ENCODE results near the gene P2RY13.

P2RY13 gene

DNA sequence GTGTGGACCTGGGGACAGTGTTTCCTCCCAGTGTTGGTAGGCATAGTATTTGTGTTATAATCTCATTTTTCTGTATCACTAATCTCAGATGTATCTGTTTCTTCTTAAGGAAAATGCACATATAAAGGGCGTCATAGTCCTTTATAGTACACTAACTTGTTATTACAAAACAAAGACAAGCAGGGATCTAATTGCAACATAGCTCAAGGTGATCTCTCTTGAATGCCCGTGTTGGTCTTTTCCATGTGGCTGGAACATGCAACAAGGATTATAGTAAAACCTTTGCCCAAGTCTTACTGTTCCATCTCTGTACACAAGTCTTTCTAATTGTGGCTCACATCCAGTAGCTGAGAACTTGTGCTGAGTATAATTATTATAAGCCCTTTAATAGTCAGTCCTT lies 9.2 kb downstream of the P2RY13 start:
- no peak for DNase-seq

DNA sequence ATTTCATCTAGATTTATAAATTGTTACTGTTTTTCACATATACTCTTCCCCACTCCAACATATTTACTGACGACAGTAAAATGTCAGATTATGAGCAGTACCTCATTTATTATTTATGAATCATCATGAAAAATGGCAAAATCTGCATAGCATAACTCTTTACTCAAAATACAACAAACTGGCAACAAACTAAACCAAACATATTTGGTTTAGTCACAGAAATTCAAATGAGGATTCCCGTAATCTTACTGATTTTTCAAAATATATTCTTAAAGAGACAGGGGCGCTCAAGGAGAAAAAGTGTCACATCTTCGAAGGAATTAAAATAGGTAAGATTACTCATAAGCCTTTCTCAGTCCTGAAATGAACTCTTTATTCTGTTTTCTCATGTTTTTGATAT lies 9.7 kb downstream of the P2RY13 start:
- peak; percentile 64 for DNase-seq

DNA sequence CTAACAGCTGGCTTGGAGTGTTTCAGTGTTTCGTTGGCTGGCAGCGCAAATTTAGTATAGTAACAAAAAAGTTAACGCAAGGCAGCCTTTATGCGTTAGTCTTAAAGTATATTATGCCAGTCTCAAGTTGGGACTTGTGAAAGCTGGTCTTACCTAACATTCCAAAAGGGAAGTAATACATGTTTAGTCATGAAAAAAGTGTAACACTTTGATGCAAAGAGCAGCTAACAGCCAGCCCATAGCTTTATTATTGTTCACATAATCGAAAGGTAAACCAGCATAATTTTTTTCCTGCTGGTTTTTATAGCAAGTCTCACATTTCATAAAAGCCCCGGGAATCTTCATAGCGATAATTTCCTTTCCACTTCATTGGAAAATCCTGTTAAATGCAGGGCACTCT lies 10.4 kb downstream of the P2RY13 start:
- no peak for DNase-seq

DNA sequence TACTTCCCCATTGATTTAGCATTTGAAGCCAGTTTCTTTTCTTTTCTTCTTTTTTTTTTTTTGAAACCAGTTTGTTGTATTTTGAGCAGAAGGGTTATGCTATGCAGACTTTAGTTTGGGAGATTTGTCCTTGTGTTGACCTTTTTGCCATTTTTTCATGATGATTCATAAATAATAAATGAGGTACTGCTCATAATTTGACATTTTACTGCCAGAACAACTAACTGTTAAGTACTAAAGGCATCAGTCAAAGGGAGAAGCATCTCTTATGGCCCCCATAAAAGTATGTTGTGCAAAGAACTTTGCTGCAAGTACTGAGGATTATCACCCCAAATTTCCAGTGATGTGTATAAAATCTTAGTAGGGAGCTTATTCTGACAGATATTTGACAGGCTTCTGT lies 11.0 kb downstream of the P2RY13 start:
- DNase-seq, result peak; percentile 79

DNA sequence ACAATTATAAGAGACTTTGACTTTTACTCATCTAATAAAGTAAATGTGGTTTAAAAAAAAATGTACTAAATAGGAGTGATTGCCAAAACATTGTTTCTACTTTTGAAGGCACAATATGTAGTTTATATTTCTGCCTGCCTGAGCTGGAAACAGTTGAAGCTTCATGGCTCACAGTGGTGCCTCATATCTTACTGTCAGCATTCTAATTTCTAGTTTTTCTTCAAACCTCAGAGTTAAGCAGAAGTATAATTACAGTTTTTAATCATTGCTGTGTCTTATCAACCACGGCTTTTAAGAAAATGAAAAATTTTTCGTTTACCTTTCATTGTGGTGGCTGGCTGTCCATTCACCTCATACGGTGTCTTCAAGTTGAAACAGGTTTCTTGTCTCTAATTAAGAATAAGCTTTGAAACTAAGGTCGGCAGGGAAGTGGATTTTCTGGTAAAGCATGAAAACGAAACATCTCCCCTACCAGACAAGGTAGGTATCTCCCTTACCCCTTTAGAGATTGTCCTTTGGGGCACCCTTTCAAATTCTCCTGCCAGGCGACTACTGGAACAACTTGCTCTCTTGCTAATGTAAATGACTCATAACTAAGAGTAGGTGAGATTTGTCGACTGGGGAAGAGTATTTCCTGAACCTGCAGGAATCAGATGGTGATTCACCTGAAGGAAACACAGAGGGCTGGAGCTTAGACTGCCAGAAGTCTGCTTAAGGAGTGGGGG lies 12.9 kb downstream of the P2RY13 start, which contains the start of gene GPR87:
GPR87 (minus strand) TSS at position 554 of the 725 bp plus-strand sequence. CDS start 16,720 bp downstream, outside the sequence.
- DNase-seq, result no peak

DNA sequence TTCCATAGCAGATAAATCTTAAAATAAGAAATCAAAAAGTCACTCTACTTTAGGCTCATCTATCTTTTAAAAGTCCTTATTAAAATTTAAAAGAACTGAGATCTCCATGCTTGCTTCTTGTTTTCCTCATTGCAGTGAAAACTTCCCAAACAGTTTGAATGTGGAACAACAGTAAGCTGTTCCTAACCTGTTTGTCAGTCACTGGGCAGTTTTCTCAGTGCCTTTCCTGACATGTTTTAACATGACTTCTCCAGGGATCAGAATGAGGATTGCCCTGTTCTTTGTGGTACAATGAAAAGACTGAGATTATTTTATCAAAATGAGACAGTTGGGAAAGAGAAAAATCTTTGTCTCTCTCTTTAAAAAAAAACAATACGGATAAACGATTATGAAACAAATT lies 13.5 kb downstream of the P2RY13 start:
- no peak for DNase-seq

DNA sequence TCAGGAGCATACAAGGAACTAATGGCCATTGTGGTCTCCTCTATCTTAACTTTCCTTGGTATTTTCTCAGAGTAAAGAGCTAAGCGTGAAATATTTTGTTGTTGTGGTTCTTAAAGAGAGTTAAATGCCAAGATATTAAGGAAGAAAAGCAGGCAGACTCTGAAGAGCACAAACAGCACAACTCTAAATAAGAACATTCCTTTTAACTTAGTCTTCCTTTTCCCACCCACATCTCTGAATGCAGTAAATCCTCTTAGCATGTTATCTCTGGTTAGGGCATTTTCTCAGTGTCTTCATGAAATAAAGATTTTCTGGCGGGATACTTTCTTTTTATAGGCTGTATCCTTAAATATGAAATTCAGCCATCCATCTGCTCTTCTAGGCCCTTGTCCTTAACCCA lies 14.2 kb downstream of the P2RY13 start:
- peak; percentile 48 for DNase-seq

DNA sequence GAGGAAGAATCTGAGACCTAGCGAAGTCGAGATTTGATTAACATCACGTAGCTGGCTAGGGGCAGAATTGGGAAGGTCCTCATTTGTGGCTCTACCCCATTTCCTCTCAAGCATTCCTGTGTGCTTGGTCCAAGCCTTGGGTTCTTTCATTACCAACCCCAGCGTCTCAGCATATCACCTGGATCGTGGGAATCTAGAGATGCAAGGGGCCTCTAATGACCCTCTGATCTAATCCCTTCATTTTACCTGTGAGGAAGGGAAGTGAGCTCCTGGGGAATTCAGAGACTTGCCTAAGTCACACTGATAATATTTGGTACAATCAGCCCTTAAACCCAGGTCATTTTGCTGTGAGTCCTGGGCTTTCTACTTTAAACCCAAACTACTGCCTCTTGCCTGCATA lies 14.8 kb downstream of the P2RY13 start:
- no peak for DNase-seq

DNA sequence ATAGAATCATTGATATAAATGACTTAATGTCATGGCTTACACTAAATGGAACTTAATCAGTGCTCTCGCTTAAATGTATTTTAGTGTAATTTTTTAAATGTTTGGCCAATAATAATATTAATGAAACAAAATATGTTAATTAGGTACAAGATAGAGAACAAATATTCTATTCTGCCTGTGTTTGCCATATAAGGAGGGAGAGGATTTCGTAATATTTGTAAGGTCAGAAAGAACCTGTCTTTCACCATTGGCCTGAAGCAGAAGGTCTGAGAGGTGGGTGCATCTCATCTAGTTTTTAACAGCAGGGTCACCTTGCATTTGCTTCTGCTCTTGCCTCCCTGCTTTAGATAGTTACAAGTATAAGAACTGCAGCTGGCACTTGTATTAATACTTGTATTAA lies 15.2 kb downstream of the P2RY13 start:
- no peak for DNase-seq

DNA sequence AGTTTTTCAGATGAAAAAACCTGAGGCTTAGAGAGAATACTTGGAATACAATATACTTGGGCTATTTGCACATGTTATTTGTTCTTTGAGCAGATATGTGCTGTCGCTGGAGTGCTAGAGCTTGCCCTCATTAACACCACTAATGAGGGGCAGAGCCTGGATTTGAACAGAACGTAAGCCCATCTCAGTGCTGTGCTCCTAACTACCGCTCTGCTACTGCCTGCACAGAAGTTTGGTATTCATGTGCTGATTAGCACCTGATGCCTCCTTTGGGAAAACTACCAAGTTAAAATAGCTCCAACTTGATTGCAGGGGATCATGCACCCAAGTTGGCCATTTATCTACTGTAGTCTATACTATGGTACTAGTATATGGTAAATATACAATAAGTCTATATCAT lies 16.4 kb downstream of the P2RY13 start:
- DNase-seq, result no peak

DNA sequence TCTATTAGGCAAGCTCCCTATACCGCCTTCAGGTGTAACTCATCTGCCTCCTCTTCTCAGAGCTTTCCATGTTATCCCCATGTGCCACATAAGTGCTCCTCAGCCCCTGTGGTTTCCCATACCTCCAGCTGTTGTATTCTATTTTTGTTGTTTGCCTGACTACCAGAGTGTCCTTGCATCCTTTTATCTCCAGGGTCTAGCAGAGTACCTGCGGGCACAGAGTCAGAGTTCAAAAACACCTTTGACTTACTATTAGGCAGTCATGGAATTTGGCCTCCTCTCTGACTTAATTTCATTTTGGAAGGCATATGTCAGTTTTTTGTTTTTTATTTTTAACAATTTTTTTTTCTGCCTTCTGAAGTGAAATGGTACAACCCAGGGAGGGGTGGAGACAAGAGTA lies 19.8 kb downstream of the P2RY13 start:
- DNase-seq, result no peak

DNA sequence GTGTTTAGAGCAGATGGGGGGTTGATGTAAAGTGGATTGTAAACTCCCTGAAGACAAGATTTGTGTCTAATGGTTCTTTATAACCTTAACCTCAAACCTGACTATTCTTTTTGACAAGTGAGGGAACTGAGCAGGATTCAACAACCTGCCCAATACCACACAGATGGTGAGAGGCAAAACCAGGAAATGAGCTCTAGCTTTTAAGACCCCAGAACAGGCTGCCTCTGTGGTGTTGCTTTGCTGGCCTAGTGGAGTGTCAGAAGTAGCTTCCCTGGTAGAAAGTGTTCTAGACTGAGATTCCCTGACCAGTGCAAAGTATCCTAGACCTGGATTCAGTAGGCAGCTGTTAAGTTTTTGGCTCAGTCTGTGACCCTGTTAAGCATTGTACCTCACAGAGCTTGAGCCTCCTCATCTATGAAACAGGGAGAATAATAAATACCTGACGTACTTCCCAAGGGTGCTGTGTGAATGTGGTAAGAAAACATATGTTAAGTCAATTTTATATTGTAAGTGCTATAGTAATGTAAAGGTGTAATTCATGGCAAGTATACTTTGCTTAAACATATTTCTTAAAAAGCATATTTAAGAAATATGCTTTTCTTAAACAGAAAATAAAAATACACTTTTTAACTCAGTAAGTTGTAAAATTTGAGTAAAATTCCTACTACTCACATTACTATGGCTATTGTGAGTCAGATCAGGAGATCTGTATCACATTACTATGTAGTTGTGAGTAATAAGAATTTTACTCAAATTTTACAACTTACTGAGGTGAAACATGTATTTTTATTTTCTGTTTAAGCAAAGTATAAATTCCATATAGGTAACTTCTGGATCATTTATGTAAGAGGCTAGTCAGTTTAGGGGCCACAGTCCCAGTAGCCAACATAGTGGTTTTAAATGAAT lies 21.5 kb downstream of the P2RY13 start:
- no peak for DNase-seq

DNA sequence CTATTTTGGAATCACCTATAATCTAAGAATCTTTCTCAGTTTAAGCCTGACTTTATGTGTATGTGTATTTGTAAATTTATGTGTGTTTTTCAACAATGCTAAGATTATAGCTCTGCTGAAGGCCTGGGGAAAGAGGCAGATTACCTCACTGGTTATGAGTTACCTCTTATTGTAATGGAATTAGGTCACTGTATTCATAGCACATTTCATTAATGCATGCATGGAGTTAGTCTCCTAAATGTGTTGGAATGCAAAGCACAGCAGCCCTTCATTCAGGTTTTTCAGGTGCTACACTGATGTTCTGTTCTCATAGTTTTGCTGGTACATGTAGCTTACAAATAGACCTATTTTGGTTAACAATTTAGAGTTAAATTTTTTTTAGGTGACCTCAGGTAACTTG lies 22.2 kb downstream of the P2RY13 start:
- DNase-seq, result peak; percentile 16

DNA sequence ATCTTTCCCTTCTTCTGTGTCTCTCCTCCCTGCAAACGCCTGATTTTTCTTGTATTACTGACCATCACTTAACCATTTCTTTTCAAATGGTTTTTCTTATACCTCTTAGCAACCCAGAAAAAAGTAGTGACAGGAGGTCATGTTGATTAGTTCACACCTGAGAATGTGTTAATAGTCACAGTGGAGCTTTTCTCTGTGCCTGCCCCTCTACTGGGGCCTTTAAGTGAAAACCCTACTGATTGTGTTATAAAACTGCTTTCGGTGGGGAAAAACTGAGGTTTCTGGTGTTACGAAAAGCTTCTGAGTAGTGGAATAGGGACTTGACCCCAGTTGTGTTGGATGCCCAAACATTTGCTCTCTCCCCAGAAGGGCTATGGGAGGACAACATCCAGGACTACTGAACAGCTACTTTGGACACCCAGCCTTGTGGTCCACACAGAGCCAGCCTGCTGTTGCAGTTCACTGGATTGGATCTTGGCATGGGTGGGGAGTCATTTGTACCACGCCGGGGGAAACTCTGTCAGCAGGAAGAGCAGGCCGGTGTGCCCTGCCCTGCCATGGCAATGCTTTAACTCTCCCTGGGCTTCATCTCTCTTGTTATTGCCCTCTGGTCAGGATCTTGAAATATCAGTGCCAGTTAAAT lies 23.1 kb downstream of the P2RY13 start:
- DNase-seq, result no peak

DNA sequence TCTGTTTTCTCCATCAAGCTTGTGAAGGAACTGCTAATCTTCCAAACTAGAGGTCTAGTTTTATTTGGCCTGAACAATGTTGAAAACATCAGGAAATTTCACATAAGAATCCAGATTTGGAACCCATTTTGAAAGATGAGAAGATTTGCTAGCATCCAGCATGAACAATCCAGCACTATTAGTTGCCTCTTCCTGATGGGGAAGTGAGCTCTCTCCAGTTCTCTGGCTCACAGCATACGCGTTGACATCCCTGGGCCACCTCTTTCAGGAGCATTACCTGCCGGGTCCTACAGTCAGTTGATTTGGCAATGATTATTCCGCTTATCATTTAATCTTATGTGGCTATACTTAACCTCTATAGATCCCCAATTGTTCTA lies 23.6 kb downstream of the P2RY13 start:
- no peak for DNase-seq

DNA sequence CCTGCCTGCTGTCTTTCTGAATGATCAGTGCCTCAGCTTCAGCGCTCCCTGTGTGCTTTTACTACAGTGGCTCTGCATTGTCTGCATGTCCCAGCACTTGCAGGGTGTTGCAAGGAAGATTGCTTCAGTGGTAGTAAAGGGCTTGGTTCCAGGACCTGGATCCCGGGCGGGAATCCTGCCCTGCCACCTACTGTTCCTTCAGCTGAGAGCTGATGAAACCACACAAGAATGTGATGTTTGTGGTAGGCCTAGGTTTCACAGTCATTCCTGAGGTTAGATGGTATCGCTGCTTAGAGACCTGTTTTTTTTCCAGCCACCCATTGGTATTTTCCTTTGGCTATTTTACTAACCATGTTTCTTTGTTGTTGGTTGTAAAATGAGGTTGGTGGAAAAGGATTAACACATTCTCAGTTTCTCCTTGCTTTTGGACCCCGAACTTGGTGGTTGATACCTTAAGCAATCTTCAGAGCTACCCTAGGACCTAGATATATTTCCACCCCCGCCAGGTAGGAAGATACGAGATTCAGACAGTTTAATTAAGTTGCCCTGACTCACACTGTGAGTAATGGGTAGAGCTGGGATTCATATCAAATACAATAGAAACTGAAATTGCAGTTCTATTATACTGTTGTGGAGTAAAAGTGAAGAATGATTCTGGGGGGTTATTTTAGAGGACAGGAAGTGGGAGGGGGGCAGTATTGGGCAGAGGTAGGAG lies 24.1 kb downstream of the P2RY13 start:
- peak; percentile 99 for DNase-seq

DNA sequence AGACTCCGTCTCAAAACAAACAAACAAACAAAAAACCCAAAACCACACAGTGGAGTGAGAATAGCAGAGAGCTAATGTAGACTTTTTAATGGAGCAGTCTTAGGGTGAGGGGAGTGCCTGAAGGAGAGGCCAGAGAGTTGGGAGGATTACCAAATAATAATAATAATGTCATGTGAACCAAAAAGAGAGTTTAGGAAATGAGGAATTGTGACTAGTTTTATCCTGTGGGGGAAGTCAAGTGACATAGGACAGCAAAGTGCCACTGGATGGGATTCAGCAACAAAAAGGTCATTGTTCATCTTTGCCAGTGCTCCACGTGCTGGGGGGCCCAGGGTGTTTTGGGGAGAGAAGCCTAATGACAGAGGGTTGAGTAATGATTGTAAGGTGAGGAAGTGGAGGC lies 25.6 kb downstream of the P2RY13 start:
- DNase-seq, result no peak

DNA sequence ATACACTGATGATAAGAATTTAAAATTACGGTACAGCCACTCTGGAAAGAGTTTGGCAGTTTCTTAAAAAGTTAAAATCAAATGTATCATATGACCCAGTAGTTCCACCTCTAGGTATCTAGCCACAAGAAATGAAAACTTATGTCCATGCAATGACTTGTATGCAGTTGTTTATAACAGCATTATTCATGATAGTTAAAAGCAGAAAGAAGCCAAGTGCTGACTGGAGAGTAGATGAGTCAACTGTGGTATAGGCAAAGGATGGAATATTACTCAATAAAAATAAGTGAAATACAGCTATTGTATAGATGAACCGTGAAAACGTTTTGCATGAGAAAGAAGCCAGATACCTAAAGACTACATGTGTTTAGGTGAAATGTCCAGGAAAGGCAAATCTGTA lies 27.6 kb downstream of the P2RY13 start:
- DNase-seq, result peak; percentile 78

DNA sequence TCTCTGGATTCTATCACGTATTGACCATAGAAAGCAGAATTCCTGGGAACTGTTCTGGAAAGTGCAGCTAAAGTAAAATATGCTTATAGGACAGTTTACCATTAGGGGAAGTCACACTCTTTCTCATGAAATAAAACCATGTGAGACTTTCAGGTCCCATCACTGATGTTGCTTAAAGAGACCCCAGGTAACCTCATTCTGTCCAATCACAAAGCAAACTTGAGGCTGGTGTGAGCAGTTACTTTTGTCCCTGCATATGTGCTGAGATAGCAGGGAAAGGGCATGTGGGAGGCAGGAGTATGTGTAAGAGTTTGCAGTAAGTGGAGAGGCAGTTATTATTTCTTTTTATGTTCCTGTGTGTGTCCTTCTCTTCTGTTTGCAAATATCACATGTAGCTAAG lies 28.8 kb downstream of the P2RY13 start:
- no peak for DNase-seq

DNA sequence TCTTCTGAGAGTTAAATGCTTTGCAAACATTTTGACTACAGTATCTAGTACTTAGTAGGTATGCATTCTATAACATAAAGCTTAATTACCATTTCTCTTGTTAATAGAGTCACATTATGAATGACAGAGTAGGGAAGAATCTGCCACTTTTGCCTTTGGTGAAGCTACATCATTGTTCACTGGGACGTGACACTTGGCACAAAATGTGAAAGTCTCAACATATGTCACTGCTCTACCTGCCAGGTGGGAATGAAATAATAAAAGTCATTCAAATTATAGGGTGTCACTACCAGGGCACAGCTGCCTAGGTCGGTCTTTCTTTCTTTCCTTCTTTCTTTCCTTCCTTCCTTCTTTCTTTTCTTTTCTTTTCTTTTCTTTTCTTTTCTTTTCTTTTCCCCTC lies 30.3 kb downstream of the P2RY13 start:
- DNase-seq, result no peak

DNA sequence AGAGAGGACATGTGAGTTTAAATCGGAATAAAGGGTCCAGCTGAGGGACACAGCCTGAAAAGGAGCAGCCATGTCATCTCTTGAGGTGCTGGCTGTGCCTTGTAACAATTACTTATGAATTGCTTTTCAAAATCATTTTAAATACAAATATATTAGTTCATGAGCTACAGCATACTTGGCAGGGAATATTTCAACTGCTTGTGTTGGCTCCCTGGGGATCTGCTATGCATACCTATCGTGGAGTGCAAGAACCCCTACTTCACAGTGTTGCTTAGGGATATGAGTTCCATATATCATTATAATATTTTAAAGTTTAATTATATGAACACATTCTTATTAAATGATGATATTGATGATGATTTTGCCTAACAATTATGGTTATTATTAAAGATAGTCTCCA lies 31.9 kb downstream of the P2RY13 start:
- DNase-seq, result peak; percentile 33

DNA sequence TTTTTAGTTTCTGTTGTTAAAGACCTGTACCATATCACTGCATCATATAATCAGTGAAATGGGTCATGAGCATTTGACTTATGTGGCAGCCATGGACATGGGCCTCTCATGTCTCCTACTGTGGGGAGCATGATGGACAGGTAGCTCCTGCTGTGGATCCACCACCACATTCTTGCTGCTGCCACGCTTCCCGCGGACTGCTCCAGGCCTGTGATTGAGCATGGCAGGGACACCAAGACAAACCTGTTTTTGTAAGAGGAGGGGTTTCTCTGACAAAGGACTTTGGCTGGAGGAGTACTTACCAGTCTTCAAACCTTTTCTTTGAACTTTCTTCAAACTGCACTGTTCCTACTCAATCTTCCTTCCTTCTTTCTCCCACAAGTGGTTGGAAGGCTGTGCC lies 33.1 kb downstream of the P2RY13 start:
- DNase-seq, result no peak

DNA sequence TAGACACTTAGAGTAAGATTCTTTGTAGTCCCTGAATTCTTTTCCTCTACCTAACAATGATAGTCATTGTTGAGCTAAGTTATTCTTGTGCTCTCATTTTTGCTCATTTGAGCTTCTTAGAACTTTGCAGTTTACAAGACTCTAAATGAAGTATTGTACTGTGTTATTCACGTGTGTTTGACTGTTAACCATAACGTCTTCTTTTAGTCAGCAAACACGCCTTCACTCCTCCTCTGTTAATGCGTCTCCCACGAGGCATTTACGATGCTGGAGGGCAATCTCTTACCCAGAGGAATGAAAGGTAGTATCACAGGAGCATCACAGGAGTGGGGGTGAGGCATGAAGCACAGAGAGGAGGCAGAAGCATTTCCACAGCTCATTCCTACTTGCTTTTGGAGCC lies 36.2 kb downstream of the P2RY13 start:
- no peak for DNase-seq
